BLaER1 (cell line): ENCODE measurements around the gene JARID2.

Experiments
- H3K27ac ChIP-seq: shearing (Covaris generic); formaldehyde crosslinking; 2 replicates; pipeline ENCODE4 v1.8.1; 2022
- H3K27me3 ChIP-seq: shearing (Covaris generic); formaldehyde crosslinking; 2 replicates; pipeline ENCODE4 v1.8.1; 2022
- H3K36me3 ChIP-seq: shearing (Covaris generic); formaldehyde crosslinking; 2 replicates; pipeline ENCODE4 v1.8.1; 2022
- H3K4me1 ChIP-seq: shearing (Covaris generic); formaldehyde crosslinking; 2 replicates; pipeline ENCODE4 v1.8.1; 2022
- H3K4me2 ChIP-seq: shearing (Covaris generic); formaldehyde crosslinking; 2 replicates; pipeline ENCODE4 v1.8.1; 2022
- H3K4me3 ChIP-seq: shearing (Covaris generic); formaldehyde crosslinking; 2 replicates; pipeline ENCODE4 v1.8.1; 2022
- H3K9ac ChIP-seq: shearing (Covaris generic); formaldehyde crosslinking; 2 replicates; pipeline ENCODE4 v1.8.1; 2022
- H3K9me3 ChIP-seq: shearing (Covaris generic); formaldehyde crosslinking; 2 replicates; pipeline ENCODE4 v1.8.1; 2022
- H4K20me1 ChIP-seq: shearing (Covaris generic); formaldehyde crosslinking; 2 replicates; pipeline ENCODE4 v1.8.1; 2022
- Cebpa-rat ChIP-seq: shearing (Covaris generic); IDR thresholded peaks from 2 replicates; pipeline ENCODE4 v1.8.1; 2022

The JARID2 gene

DNA sequence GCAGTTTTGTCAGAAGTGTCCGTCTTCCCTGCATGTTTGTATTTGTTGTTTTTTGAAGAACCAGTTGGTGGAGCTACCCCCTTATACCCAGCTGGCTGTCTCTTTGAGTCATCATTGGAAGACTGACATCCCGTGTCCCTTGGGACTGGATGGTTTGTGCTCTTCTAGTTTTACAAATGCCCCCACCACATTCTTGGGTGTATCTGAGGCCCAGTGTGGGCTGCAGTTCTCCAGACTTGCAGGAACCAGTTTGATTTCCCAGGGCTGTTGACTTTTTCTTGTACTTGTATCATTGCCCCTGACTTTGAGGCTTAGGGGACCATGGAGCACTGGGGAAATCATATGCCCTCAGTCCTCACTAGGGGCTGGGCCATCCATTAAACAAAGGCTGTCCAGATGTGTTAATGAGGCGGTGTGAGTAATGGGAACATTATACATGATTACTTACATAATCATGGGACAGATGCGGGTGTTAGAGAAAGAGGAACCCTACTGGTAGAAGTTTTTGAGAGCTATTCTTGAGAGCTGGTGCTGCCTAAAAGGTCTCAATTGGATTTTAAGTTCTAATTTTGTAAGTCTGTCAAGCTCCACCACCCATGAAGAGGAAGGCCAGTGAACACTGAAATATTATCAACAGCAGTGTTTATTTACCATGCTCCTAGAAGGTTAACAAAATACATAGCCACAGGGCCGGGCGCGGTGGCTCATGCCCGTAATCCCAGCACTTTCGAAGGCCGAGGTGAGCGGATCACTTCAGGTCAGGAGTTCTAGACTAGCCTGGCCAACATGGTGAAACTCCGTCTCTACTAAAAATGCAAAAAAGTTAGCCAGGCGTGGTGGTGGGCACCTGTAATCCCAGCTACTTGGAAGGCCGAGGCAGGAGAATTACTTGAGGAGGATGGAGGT lies 8.5 kb downstream of the JARID2 start:
- peak overlapping the region; percentile 60 for H3K27ac ChIP-seq
- no peak for TF ChIP-seq Cebpa-rat
- H4K20me1 ChIP-seq, result peaks cover 100% of the 10 kb centered on the region
- H3K4me2 ChIP-seq, result peak overlapping the region; percentile 90
- H3K36me3 ChIP-seq, result no peaks in the 10 kb centered on the region
- no peaks in the 10 kb centered on the region for H3K9me3 ChIP-seq
- peak overlapping the region; percentile 45; the same call in 1 of the 2 replicates for H3K9ac ChIP-seq
- H3K27me3 ChIP-seq, result no peaks in the 10 kb centered on the region
- peaks cover 100% of the 10 kb centered on the region for H3K4me1 ChIP-seq
- H3K4me3 ChIP-seq, result 0 out of 2 replicates have a peak overlapping the region, but pooled peaks have one; percentile 24

DNA sequence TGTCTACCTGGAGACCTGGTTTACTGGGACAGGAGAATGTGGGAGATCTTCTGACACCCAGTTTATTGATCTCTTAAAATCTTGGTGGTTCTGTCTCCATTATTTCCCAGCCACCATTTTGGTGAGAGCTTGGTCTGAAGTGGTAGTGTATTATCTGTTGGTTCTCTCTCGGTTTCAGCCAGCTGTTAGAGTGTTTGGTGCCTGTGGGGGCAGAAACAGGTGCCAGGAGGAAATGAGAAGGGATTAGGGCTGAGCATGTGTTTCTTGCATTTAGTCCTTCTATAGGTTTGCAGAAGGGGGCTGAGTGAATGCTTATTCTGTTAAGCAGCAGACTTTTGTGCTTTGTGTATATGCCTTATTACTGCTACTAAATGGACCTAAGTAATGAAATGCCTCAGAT lies 9.6 kb downstream of the JARID2 start:
- H3K9ac ChIP-seq, result no peak overlapping the region
- peaks cover 100% of the 10 kb centered on the region for H4K20me1 ChIP-seq

DNA sequence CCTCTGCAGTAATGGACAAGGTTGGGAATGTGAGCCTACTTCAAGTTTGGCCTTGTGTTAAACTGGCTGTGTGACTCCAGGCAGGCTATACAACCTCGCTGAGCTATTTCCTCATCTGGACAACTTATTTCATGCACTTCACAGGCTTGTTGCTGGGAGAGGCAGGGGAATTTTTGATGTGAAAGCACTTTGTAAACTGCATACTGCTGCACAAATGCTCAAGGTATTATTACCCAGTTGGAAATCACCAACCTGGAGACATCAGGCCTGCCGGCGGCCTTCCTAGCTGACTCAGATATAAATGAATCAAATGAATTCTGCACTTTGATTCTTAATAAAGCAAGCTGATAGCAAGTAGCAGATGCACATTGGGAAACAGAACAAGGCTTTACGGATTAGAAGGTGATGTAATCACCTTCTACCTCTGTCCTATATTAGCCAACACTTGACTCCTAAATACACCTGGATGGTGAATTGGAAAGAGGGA lies 10.1 kb downstream of the JARID2 start:
- TF ChIP-seq Cebpa-rat, result no peak
- Histone ChIP-seq H4K20me1 (peaks cover 100% of the 10 kb centered on the region), H3K9me3 (no peaks in the 10 kb centered on the region), H3K4me1 (peaks cover 100% of the 10 kb centered on the region), H3K9ac (no peak overlapping the region), H3K27ac (peak overlapping the region; percentile 53; the same call in 1 of the 2 replicates), H3K4me2 (peak overlapping the region; percentile 90), H3K4me3 (no peak overlapping the region), H3K27me3 (no peaks in the 10 kb centered on the region), H3K36me3 (peaks cover 3% of the 10 kb centered on the region; the same call in 1 of the 2 replicates)

More for the DNA sequence above, 9.6 kb downstream of the JARID2 start:
- no peak for TF ChIP-seq Cebpa-rat
- H3K9me3 ChIP-seq, result no peaks in the 10 kb centered on the region
- H3K4me3 ChIP-seq, result no peak overlapping the region
- no peaks in the 10 kb centered on the region for H3K36me3 ChIP-seq
- H3K27ac ChIP-seq, result peak overlapping the region; percentile 53
- peaks cover 100% of the 10 kb centered on the region for H3K4me1 ChIP-seq
- peak overlapping the region; percentile 90 for H3K4me2 ChIP-seq
- H3K27me3 ChIP-seq, result no peaks in the 10 kb centered on the region

DNA sequence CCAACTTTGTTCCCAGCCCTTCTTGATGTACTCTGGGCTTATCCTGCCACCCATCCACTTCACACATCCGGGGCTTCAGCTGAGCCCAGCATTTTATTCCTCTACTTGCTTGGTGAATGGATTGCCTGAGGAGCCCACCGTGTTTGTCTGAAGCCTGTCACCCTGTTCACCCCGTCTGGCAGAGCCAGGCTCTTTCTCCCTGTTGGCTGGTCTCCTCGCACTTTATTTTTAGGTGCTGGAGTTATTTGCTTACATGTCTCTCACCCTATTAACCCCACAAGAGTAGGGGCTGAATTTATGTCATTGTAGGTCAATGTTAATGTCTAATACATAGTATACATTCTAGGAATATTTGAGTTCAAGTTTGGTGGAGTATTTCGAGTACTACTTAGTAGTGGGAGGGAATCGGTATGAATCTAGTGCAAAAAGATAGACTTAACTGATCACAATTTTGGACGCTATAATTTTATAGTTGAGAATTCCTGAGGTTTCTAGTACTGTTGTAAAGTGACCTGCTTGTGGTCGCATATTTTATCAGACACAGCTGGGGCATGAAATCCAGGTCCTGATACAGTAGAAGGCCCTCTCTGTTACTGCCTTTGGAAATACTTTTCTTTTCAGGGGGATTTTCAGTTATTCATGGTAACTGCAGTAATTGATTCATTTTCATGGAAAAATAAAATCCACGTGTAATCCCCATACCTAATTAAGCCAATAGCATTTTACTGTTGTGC lies 10.8 kb downstream of the JARID2 start:
- H3K4me3 ChIP-seq, result no peak overlapping the region
- H3K4me2 ChIP-seq, result peak overlapping the region; percentile 90
- TF ChIP-seq Cebpa-rat, result no peak
- H3K36me3 ChIP-seq, result peaks cover 11% of the 10 kb centered on the region
- peak overlapping the region; percentile 33; the same call in 1 of the 2 replicates for H3K27ac ChIP-seq
- H3K9me3 ChIP-seq, result no peaks in the 10 kb centered on the region
- peaks cover 100% of the 10 kb centered on the region for H4K20me1 ChIP-seq
- peaks cover 93% of the 10 kb centered on the region for H3K4me1 ChIP-seq
- no peaks in the 10 kb centered on the region for H3K27me3 ChIP-seq
- H3K9ac ChIP-seq, result no peak overlapping the region

DNA sequence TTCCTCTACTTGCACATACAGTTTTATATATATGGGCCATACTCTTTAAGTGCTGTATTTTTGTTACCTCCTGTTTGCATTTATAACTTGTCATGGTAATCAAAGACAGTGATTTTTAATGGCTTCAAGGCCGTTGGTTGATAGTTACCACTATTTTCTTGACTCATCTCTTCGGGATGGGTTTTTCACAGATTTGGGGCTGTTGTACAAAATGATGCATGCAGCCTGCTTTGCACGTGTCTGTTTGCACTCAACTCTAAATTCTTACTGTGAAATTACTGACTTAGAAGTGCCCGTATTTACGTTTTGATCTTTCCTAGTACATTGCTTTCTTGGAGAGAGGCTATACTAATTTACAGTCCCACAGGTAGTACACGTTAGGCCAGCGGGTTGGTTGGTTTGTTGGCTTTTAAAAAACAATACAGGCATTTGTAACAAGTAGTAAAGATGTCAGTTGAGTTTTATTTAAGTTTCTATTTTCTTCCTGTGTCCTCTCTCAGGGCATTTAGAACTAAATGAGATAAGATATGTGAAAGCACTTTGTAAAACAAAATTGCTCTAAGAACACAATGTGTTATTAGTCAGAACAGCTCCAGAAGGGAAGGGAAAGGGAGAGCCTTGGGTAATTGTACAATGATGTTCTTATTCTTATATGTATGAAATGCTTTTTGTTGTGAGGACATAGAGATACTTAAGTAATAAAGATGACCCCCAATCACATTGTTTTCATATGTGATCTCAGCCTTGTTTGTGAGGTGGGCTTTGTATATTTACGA lies 11.7 kb downstream of the JARID2 start:
- no peak for TF ChIP-seq Cebpa-rat
- Histone ChIP-seq H3K27me3 (no peaks in the 10 kb centered on the region), H3K27ac (peak overlapping the region; percentile 14; the same call in 1 of the 2 replicates), H4K20me1 (peaks cover 100% of the 10 kb centered on the region), H3K36me3 (peaks cover 13% of the 10 kb centered on the region), H3K4me2 (peak overlapping the region; percentile 90), H3K9ac (no peak overlapping the region), H3K9me3 (no peaks in the 10 kb centered on the region), H3K4me3 (no peak overlapping the region), H3K4me1 (peaks cover 93% of the 10 kb centered on the region)

DNA sequence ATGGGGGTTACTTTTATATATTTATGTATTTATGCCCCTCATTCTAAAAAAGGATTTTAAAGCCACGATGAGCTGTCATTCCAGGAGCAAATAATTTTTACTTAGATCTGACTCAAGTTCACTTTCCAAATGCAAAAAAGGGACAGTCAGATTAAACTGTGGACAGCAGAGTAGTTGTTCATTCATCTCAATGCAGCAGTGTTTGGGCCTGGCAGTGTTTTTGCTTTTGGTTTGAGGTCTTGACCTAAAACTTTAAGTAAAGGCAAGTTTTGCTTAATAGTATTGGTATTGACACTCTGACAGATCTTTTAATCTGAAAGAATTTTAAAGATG lies 13.9 kb downstream of the JARID2 start:
- Histone ChIP-seq H3K27me3 (no peaks in the 10 kb centered on the region), H3K4me2 (peak overlapping the region; percentile 90), H4K20me1 (peaks cover 100% of the 10 kb centered on the region), H3K36me3 (peaks cover 13% of the 10 kb centered on the region), H3K9me3 (no peaks in the 10 kb centered on the region), H3K27ac (no peak overlapping the region), H3K4me3 (no peak overlapping the region), H3K9ac (no peak overlapping the region), H3K4me1 (peaks cover 93% of the 10 kb centered on the region)
- no peak for TF ChIP-seq Cebpa-rat

DNA sequence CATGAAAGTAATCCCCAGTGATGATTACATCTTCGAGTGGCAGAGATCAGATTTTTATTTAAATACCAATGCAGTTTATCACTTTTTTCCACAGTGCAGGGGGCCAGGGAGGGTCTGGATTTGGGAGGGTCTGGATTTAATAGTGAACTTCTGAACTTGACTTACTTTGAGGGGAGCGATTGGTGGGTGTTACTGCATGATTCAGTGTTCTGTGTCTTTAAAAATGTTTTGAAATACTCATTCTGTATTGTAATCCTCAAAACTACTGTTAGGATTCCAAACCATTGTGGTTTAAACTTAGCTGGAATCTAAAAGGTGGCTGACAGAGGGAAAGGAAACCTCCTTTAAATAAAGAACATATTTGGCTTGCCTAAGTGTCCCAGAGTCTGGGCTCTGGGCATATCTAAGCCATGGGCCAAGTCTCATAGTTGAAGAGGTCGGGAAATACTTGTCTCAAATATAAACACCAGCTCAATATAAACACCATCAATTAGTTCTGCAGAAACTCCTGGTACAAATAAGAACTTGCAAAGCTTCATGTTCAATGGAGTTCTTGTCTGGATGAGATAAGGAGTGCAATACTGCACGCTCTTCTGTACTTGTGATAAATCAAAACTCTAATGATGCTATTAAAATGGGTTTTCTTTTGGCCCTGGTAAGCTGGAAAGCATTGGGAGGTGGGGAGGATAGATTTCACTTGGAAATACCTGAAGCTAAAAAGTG lies 14.4 kb downstream of the JARID2 start:
- Histone ChIP-seq H3K4me1 (peaks cover 93% of the 10 kb centered on the region), H3K4me3 (no peak overlapping the region), H3K9me3 (no peaks in the 10 kb centered on the region), H3K9ac (no peak overlapping the region), H4K20me1 (peaks cover 100% of the 10 kb centered on the region), H3K27me3 (no peaks in the 10 kb centered on the region), H3K27ac (no peak overlapping the region), H3K4me2 (peak overlapping the region; percentile 90), H3K36me3 (peaks cover 13% of the 10 kb centered on the region)
- TF ChIP-seq Cebpa-rat, result no peak

DNA sequence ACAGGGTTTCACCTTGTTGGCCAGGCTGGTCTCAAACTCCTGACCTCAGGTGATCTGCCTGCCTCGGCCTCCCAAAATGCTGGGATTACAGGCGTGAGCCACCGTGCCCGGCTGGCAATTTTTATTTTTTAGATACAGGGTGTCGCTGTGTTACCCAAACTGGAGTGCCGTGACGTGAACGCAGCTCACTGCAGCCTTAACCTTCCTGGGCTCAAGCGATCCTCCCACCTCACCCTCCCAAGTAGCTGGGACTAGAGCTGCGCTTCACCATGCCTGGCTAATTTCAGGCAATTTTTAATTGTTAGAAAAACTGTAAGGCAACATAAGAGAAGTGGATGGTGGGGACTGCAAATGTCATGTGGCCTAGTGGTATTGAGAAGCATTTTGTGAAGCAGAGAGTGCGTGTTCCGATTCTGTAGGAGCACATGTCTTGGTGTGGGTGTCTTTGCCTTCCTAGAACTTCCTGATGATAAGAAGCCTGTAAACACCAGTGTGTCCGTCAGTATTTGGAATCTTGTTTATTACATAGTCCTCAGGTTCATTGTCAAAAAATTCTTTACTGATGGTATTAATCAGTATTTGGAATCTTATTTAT lies 18.0 kb downstream of the JARID2 start:
- Histone ChIP-seq H3K9me3 (no peaks in the 10 kb centered on the region), H3K4me1 (peaks cover 93% of the 10 kb centered on the region), H4K20me1 (peaks cover 100% of the 10 kb centered on the region), H3K27me3 (no peaks in the 10 kb centered on the region), H3K36me3 (peaks cover 13% of the 10 kb centered on the region), H3K27ac (peak overlapping the region; percentile 82), H3K4me3 (no peak overlapping the region), H3K9ac (0 out of 2 replicates have a peak overlapping the region, but pooled peaks have one; percentile 11), H3K4me2 (peak overlapping the region; percentile 92)
- TF ChIP-seq Cebpa-rat, result no peak
